HG03442 (cell line): ENCODE measurements around the gene ACSM2A.
"Not testable (repeated sequence)": the region's sequence is repeated elsewhere in the genome, so short reads cannot be mapped to it uniquely, and the experiment has no call there.

Source experiments
- ATAC-seq: cut with Tn5 transposase; IDR thresholded peaks from one replicate; pipeline ENCODE4 v1.9.1; 2021; ENCODE audit warnings: mild to moderate bottlenecking, moderate library complexity; ENCODE audit not compliant: unreplicated experiment

ACSM2A gene

DNA sequence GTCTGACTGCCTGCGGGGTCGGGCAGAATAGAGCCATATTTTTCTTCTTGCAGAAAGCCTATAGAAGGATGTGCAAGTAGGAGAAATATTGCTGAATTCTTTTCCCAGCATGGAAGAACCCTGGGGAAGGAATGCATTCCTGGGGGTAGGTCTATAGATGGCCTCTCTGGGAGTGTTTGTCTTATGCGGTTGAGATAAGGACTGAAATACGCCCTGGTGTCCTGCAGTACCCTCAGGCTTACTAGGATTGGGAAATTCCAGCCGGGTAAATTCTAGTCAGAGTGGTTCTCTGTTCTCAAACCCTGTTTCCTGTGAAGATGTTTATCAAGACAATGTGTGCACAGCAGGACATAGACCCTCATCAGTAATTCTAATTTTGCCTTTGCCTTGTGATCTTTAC is 2.3 kb downstream of the ACSM2A start:
- ATAC-seq, result not testable (repeated sequence)

GRCh38 chr16:20459227-20459626 is 7.9 kb downstream of the ACSM2A start:
- ATAC-seq, result not testable (repeated sequence)

GRCh38 chr16:20460313-20460712 is 9.0 kb downstream of the ACSM2A start:
- ATAC-seq, result not testable (repeated sequence)

GRCh38 chr16:20468954-20469353 is 17.6 kb downstream of the ACSM2A start:
- not testable (repeated sequence) for ATAC-seq

- not testable (repeated sequence) for ATAC-seq
Observed at GRCh38 chr16:20469930-20470329, 18.6 kb downstream of the ACSM2A start.

DNA sequence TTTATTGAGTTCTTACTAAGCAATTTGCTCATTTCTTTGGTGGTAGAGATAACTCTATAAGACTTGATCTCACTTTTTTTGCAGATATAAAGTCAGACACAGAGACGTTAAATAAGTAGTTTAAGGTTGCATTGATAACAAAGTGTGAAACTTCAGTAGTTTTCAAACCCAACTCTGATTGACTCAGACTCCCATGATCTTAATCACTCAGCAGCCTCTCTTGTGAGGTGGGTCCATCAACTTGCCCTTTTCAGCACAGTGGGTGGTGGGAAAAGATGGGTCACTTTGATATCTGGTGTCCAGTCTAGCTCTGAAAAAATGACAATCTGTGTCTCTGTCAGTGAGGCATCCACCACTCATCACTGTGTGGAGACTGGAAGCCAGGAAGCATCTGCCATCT is 19.4 kb downstream of the ACSM2A start:
- ATAC-seq, result not testable (repeated sequence)

GRCh38 chr16:20477188-20477744 is 25.9 kb downstream of the ACSM2A start:
- ATAC-seq, result not testable (repeated sequence)

DNA sequence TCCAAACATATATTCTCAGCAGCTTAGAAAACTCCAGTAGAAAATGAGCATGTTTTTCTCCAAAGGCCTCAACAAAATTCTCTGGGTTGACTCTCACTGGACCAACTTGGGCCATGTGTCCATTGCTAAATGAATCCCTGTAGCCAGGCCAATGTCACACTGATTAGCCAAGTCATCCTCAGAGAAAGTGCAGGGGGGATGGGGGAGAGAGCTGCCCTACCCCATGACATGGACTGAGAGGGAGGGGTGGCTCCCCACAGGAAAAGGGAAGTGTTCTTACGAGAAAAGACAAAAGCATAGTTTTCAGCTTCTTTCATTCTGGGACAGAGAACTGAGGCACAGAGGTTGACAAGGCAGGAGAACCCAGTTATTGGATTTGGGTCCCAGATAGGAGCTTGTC is 32.7 kb downstream of the ACSM2A start:
- ATAC-seq, result not testable (repeated sequence)

DNA sequence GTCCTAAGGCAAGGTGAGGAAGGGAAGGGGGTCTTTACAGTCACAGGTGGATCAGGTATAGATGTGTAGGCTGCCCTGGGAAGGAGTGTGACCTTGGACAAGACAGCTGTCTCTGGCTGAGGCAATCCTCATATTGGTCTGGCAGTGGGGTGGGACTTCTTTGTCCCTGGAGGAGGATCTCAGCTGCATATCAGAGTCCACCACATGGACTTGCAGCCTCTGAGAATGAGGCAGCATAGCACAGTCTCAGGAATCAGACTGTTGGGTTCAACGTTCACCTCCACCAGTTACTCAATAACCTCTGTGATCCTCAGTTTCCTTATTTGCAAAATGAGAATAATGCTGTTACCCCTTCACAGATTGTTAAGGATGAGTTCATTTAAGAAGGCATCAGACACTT is 33.4 kb downstream of the ACSM2A start:
- no peak for ATAC-seq

DNA sequence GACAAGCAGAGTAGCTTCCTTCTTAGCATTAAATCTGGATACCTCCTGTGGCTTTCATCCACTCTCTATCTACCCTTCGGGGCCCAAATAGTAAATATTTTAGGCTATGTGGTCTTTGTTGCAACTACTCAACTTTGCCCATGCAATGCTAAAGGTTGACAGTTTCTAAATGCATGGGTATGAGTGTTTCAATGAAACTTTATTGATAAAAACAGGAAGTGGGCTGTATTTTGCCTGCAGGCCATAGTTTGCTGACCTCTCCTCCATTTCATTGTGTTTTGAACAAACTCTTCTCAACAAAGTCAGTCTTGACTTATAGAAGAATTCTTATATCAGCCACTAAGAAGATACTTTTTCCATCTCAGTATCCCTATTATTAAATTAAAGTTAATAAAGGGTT is 34.1 kb downstream of the ACSM2A start:
- no peak for ATAC-seq

GRCh38 chr16:20490994-20491393 is 39.7 kb downstream of the ACSM2A start:
- ATAC-seq, result not testable (repeated sequence)

DNA sequence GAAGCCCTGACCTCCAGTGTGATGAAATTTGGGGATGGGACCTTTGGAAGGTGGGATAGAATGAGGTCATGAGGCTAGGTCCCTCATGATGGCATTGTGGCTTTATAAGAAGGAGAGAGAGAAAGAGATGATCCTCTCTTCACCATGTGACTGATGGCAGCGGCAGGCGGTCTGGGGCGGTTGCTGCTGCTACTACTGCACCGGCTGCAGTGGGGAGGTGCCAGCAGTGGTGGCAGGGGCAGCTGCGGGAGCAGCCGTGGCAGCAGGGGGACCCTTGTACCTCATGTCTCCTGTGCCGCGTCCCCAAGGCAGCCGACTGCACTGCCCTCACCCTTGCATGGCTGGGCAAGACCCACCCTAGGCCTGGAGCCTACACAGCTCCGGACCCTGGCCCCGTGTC is 40.1 kb downstream of the ACSM2A start:
- not testable (repeated sequence) for ATAC-seq

DNA sequence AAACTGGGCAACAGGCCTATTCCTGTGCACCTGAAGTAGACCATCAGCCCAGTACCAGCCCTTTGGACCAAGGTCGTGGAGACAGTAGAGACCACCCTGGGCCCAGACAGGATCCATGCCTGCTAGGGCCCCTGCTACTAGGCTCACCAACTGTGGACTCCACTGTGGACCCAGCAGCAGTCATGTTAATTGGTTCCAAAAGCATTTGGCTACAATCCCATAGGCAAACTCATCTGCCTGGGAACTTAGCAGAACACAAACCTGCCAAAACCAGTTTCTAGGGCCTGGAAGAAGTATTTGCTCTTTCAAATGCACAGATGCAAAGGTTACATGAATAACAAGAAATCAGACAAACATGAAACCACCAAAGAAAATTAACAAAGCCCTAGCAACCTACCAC is 53.1 kb downstream of the ACSM2A start:
- no peak for ATAC-seq

DNA sequence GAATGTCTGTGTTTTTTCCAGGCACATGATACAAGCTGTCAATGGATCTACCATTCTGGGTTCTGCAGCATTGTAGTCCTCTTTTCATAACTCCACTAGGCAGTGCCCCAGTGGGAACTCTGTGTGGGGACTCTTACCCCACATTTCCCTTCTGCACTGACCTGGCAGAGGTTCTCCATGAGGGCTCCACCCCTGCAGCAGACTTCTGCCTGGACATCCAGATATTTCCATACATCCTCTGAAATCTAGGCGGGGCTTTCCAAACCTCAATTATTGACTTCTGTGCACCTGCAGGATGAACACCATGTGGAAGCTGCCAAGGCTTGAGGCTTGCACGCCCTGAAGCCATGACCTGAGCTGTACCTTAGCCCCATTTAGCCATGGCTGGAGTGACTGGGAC is 56.0 kb downstream of the ACSM2A start:
- no peak for ATAC-seq

DNA sequence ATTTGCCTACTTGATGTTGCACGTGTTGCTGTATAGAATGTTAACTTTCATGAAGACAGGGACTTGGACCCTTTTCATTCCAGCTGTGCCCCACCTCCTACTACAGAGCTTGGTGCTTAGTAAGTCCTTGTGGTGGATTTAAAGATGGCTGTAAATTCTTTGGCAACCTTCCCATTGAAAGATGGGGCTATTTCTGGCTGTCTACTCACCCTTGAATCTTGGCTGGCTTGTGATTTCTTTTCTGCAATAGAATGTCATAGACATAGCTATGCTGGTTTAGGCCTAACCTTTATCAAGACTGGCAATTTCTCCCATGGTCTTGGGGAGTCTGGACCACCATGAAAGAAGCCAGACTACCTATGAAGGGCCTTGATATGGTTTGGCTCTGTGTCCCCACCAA is 59.0 kb downstream of the ACSM2A start:
- no peak for ATAC-seq

GRCh38 chr16:20515688-20516090 is 64.4 kb downstream of the ACSM2A start:
- ATAC-seq, result no peak

GRCh38 chr16:20517149-20517548 is 65.8 kb downstream of the ACSM2A start:
- no peak for ATAC-seq

DNA sequence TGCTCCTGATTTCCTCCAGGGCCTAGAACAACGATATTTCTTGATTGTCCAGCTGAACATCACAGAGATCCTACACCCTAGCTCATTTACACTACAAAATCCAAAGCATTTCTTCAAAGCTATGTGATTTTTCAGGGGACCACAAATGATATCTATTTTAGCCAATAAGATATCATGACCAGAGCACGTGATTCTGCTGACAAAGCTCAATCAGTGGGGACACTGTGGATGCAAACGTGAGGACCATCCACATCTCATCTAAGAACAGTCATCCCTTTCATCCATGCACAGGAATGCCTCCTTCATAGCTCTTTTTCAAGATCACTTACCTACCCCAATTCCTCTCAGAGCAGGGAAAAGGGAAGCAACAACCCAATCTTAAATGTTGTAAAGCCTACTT is 67.9 kb downstream of the ACSM2A start:
- ATAC-seq, result no peak

DNA sequence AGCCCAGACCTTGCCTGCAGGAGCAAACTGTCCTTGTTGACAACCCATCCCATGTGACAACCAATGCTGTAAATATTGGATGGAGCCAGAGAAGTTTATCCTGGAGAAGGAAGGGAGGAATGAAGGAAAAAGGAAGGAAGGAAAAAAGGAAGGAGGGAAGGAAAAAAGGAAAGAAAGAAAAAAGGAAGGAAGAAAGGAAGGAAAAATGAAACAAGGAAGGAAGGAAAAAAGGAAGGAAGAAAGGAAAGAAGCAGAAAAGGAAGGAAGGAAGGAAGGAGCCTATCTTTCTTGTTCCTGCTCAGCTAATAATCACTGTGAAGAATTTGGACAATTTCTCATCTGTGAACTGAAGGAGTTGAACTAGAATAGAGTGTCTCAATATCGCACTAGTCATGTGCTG is 68.8 kb downstream of the ACSM2A start:
- ATAC-seq, result no peak

DNA sequence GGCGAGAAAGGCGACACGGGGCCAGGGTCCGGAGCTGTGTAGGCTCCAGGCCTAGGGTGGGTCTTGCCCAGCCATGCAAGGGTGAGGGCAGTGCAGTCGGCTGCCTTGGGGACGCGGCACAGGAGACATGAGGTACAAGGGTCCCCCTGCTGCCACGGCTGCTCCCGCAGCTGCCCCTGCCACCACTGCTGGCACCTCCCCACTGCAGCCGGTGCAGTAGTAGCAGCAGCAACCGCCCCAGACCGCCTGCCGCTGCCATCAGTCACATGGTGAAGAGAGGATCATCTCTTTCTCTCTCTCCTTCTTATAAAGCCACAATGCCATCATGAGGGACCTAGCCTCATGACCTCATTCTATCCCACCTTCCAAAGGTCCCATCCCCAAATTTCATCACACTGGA is 80.5 kb downstream of the ACSM2A start:
- not testable (repeated sequence) for ATAC-seq

DNA sequence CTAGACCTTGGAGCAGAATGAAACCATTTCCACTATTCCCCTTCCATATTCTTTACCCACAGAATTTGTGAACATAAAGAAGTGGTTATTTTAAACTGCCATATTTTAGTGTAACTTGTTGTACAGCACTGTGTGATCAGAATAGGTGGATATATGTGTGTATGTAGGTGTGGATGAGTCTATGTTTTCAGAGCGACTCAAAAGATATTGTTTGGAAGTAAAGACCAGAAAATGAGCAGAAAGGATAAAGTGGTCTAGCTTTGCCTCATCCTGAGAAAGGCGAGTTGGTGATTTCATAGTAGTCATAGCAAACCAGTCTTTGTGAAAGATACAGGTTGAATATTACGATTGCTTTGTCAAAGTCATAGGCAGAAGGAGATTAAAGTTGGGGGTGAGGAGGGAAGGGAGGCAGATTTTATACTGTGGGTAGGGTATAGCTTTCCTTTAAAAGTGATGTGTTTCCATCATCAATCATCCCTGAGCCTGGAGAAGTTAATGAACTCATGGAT is 81.0 kb downstream of the ACSM2A start:
- not testable (repeated sequence) for ATAC-seq

DNA sequence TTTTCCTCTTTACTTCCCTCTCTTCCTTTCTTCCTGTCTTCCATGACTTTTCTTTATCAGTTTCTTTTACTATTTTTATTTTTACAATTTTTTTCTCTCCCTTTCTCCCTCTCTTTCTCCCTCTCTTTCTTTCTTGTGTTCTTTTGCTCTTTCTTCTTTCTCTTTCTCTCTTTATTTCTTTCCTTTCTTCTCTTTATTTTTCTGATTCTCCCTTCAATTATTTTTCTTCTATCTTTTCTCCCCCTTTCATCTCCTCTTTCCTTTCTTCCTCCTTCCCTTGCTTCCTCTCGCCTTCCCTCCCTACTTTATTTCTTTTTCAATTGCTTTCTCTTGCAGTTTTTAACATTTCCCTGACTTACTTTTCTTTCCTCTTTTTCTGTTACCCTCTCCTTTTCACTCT is 85.3 kb downstream of the ACSM2A start:
- not testable (repeated sequence) for ATAC-seq
